Measurements from ENCODE around the gene MS4A7.

Gene MS4A7

GRCh38 chr11:60371386-60371785 lies 6.9 kb upstream of the MS4A7 start:
- no peak for DNase-seq

GRCh38 chr11:60371854-60372253 lies 6.5 kb upstream of the MS4A7 start:
- DNase-seq = no peak

GRCh38 chr11:60372767-60373166 lies 5.6 kb upstream of the MS4A7 start:
- DNase-seq = no peak

GRCh38 chr11:60375316-60375715 lies 3.0 kb upstream of the MS4A7 start:
- DNase-seq = no peak

GRCh38 chr11:60376601-60377000 lies 1.7 kb upstream of the MS4A7 start:
- no peak for DNase-seq

- DNase-seq = no peak
Measured at GRCh38 chr11:60377401-60378136, 763 bp upstream of the MS4A7 start.

- DNase-seq = no peak
Measured at GRCh38 chr11:60389279-60389910, 11.1 kb downstream of the MS4A7 start.

GRCh38 chr11:60390419-60390818 lies 12.1 kb downstream of the MS4A7 start:
- no peak for DNase-seq

- no peak for DNase-seq
Measured at GRCh38 chr11:60392361-60392760, 14.0 kb downstream of the MS4A7 start.

- DNase-seq = no peak
Measured at GRCh38 chr11:60393016-60393415, 14.7 kb downstream of the MS4A7 start.

- DNase-seq = no peak
Measured at GRCh38 chr11:60394666-60395380, 16.5 kb downstream of the MS4A7 start.

GRCh38 chr11:60396382-60396781 lies 18.1 kb downstream of the MS4A7 start, which contains the start of gene MS4A14:
TSS of gene MS4A14 (plus strand) at chr11:60396459. CDS start at chr11:60396579, 120 bp downstream.
- no peak for DNase-seq

- DNase-seq = no peak
Measured at GRCh38 chr11:60396799-60397198, 18.5 kb downstream of the MS4A7 start.

- no peak for DNase-seq
Measured at GRCh38 chr11:60420015-60420414, 41.7 kb downstream of the MS4A7 start.

GRCh38 chr11:60422609-60423008 lies 44.3 kb downstream of the MS4A7 start:
- DNase-seq = no peak

GRCh38 chr11:60428517-60428916 lies 50.2 kb downstream of the MS4A7 start:
- DNase-seq = no peak

- no peak for DNase-seq
Measured at GRCh38 chr11:60429272-60429671, 50.9 kb downstream of the MS4A7 start, which contains the start of gene MS4A5. TSS of gene MS4A5 (plus strand) at chr11:60429572. CDS start at chr11:60429675, 103 bp downstream.

- DNase-seq = no peak
Measured at GRCh38 chr11:60431251-60431650, 52.9 kb downstream of the MS4A7 start.

GRCh38 chr11:60433401-60433800 lies 55.1 kb downstream of the MS4A7 start:
- DNase-seq = no peak
